DND-41 (cell line): ENCODE data around the gene CD72.
"Not testable (repeated sequence)": the region's sequence is repeated elsewhere in the genome, so short reads cannot be mapped to it uniquely, and the experiment has no call there.

Experiments used
- ATAC-seq: fragments of 200-7000 bp; cut with Tn5 transposase; 3 replicates; pipeline ENCODE4 v1.9.1; 2021; ENCODE audit warnings: low read depth; ENCODE audit not compliant: insufficient read depth
- DNase-seq: peaks from one replicate; pipeline ENCODE4 v3.0.0-alpha.2; 2020
- H2AFZ ChIP-seq: 2 replicates; pipeline ENCODE4 v1.6.0; 2012; ENCODE audit warnings: low read depth, low read length
- H3K27ac ChIP-seq: 2 replicates; pipeline ENCODE4 v1.5.1; 2012; ENCODE audit warnings: low read length, inconsistent platforms
- H3K27me3 ChIP-seq: fragments of 200-600 bp; sonication (generic); 2 replicates; pipeline ENCODE4 v1.6.0; 2012; ENCODE audit warnings: low read length, mild to moderate bottlenecking, inconsistent platforms; ENCODE audit not compliant: insufficient read depth, poor library complexity
- H3K36me3 ChIP-seq: 2 replicates; pipeline ENCODE4 v1.5.1; 2012; ENCODE audit warnings: low read length, inconsistent platforms; ENCODE audit not compliant: insufficient read depth
- H3K4me1 ChIP-seq: 2 replicates; pipeline ENCODE4 v1.5.1; 2012; ENCODE audit warnings: mild to moderate bottlenecking, low read length; ENCODE audit not compliant: insufficient read depth
- H3K4me2 ChIP-seq: 2 replicates; pipeline ENCODE4 v1.6.0; 2012; ENCODE audit warnings: mild to moderate bottlenecking, moderate library complexity, low read length, inconsistent platforms; ENCODE audit not compliant: insufficient read depth
- H3K4me3 ChIP-seq, 2 experiments: fragments of 200-600 bp in 1 of 2; shearing (Covaris generic) in 1 of 2; 2 replicates each; pipeline ENCODE4 v1.5.1; 2012 to 2016; ENCODE audit warnings: inconsistent platforms in 2 of 2, low read length in 2 of 2, mild to moderate bottlenecking in 2 of 2, low read depth in 1 of 2, moderate library complexity in 1 of 2
- H3K79me2 ChIP-seq: 2 replicates; pipeline ENCODE4 v1.6.0; 2012; ENCODE audit warnings: low read length, inconsistent platforms; ENCODE audit not compliant: insufficient read depth
- H3K9ac ChIP-seq: 2 replicates; pipeline ENCODE4 v1.6.0; 2012; ENCODE audit warnings: low read depth, mild to moderate bottlenecking, inconsistent platforms, low read length, moderate library complexity
- H3K9me3 ChIP-seq: 2 replicates; pipeline ENCODE4 v1.5.1; 2012; ENCODE audit warnings: low read length, moderate library complexity, mild to moderate bottlenecking, inconsistent platforms; ENCODE audit not compliant: insufficient read depth, severe bottlenecking
- H4K20me1 ChIP-seq: 2 replicates; pipeline ENCODE4 v1.6.0; 2012; ENCODE audit warnings: low read length; ENCODE audit not compliant: insufficient read depth
- EZH2 ChIP-seq: IDR thresholded peaks from 3 replicates; pipeline ENCODE4 v1.6.1; 2012; ENCODE audit warnings: borderline replicate concordance, low read depth, mild to moderate bottlenecking, moderate library complexity, low read length, inconsistent platforms; ENCODE audit not compliant: severe bottlenecking
- TF ChIP-seq, protein P1 (sequence below): IDR thresholded peaks from 2 replicates; pipeline ENCODE4 v1.5.1; 2012; ENCODE audit warnings: borderline replicate concordance, low read length, moderate library complexity, mild to moderate bottlenecking; ENCODE audit not compliant: poor library complexity, severe bottlenecking; ENCODE audit errors: extremely low read depth

CD72 gene

DNA sequence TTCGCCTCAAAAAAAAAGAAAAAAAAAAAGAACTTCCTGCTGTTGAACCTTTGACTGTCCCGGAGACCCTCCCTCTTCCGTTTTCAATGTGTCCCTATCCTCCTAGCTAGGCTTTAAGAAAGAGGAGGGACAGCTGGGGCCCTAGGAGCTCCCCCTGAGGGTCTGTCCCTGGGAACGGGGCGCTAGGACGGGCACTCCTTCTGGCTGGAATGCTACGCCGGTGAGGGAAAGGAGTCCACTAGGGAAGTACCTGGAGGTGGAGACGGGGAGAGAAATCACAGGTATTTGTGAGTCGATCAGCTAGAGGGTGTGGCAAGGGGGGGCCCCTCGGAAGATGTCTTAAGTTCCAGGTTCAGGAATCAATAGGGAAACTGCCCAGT lies 27.9 kb upstream of the CD72 start:
- Histone ChIP-seq H3K27me3 (no peaks in the 10 kb centered on the region), H3K36me3 (peaks cover 30% of the 10 kb centered on the region; the same call in 1 of the 2 replicates), H3K4me2 (peak overlapping the region; percentile 79), H3K27ac (peak overlapping the region; percentile 100), H3K9me3 (no peaks in the 10 kb centered on the region), H2AFZ (peak overlapping the region; percentile 85), H3K9ac (peak overlapping the region; percentile 95), H3K79me2 (peaks cover 52% of the 10 kb centered on the region), H3K4me3 (peak overlapping the region; percentile 91 to 94), H3K4me1 (peaks cover 72% of the 10 kb centered on the region), H4K20me1 (no peaks in the 10 kb centered on the region)
- TF ChIP-seq, protein P1, sequence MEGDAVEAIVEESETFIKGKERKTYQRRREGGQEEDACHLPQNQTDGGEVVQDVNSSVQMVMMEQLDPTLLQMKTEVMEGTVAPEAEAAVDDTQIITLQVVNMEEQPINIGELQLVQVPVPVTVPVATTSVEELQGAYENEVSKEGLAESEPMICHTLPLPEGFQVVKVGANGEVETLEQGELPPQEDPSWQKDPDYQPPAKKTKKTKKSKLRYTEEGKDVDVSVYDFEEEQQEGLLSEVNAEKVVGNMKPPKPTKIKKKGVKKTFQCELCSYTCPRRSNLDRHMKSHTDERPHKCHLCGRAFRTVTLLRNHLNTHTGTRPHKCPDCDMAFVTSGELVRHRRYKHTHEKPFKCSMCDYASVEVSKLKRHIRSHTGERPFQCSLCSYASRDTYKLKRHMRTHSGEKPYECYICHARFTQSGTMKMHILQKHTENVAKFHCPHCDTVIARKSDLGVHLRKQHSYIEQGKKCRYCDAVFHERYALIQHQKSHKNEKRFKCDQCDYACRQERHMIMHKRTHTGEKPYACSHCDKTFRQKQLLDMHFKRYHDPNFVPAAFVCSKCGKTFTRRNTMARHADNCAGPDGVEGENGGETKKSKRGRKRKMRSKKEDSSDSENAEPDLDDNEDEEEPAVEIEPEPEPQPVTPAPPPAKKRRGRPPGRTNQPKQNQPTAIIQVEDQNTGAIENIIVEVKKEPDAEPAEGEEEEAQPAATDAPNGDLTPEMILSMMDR, result no peak
- TF ChIP-seq EZH2, result no peak
- ATAC-seq (peak; percentile 19), DNase-seq (peak; percentile 70)

DNA sequence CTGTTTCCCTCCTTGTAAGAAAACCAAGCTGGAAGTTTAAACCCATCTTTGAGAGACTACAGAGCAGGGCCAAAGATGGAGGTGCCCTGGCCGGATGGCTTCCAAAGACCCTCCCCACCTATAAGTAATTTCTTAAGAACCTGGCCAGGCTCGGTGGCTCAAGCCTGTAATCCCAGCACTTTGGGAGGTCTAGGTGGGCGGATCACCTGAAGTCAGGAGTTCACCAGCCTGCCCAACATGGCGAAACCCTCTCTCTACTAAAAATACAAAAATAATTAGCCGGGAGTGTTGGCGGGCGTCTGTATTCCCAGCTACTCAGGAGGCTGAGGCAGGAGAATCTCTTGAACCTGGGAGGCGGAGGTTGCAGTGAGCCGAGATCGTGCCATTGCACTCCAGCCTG lies 27.5 kb upstream of the CD72 start:
- not testable (repeated sequence) for H3K9me3 ChIP-seq, H4K20me1 ChIP-seq, H3K27me3 ChIP-seq, ATAC-seq
- Histone ChIP-seq H3K4me2 (peak overlapping the region; percentile 79), H3K4me3 (peak overlapping the region; percentile 91 to 94; a peak in 3 of 4 replicates), H3K79me2 (peaks cover 48% of the 10 kb centered on the region), H3K4me1 (peaks cover 67% of the 10 kb centered on the region), H3K36me3 (peaks cover 33% of the 10 kb centered on the region; the same call in 1 of the 2 replicates), H3K9ac (peak overlapping the region; percentile 95), H3K27ac (peak overlapping the region; percentile 100), H2AFZ (peak overlapping the region; percentile 85)
- peak; percentile 25 for DNase-seq

DNA sequence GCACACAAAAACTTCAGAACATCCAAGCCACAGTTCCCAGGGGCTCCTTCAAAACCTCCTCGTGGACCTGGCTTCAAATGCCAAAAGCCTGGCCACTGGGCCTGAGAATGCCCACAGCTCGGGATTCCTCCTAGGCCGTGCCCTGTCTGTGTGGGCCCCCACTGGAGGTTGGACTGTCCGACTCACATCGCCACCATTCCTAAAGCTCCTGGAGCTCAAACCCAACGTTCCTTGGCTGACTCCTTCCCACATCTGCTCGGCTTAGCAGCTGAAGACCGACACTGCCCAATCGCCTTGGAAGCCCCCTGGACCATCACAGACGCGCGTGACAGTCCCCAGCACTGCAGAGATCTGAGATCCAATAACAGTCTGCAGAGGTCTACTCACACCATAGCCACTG lies 24.8 kb upstream of the CD72 start:
- no peak overlapping the region for H3K9ac ChIP-seq
- H3K79me2 ChIP-seq, result peaks cover 26% of the 10 kb centered on the region
- H3K9me3 ChIP-seq, result no peaks in the 10 kb centered on the region
- ATAC-seq, result no peak
- H3K4me2 ChIP-seq, result no peak overlapping the region
- no peak overlapping the region for H3K4me3 ChIP-seq
- peaks cover 14% of the 10 kb centered on the region; the same call in 1 of the 2 replicates for H3K36me3 ChIP-seq
- peaks cover 58% of the 10 kb centered on the region for H3K4me1 ChIP-seq
- H2AFZ ChIP-seq, result no peak overlapping the region
- no peak overlapping the region; the same call in 1 of the 2 replicates for H3K27ac ChIP-seq
- DNase-seq, result no peak
- no peaks in the 10 kb centered on the region for H4K20me1 ChIP-seq
- TF ChIP-seq, protein P1, result no peak
- TF ChIP-seq EZH2, result no peak
- no peaks in the 10 kb centered on the region for H3K27me3 ChIP-seq

DNA sequence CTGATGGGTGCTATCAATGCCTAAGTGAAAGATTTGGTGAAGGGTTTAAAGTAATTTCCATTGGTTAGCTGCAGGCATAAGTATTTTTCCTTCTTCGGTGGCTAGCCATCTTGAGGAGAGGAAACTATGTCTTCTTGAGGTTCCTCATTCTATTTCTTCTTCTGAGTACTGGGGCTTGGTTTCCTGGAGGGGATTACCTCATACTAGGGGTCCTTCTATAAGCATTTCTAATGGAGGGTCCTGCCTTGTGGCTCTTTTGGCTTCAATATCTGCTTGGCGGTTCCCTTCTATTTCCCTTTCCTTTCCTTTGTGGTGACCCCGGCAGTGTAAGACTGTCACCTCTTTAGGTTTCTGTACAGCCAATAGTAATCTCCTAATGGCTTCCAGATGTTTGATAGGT lies 23.3 kb upstream of the CD72 start:
- H3K27me3 ChIP-seq, H4K20me1 ChIP-seq, H3K27ac ChIP-seq, H2AFZ ChIP-seq, H3K4me2 ChIP-seq, DNase-seq, H3K9ac ChIP-seq, H3K9me3 ChIP-seq, ATAC-seq, H3K4me3 ChIP-seq: not testable (repeated sequence)
- Histone ChIP-seq H3K4me1 (peaks cover 47% of the 10 kb centered on the region), H3K36me3 (peaks cover 14% of the 10 kb centered on the region; the same call in 1 of the 2 replicates), H3K79me2 (peaks cover 26% of the 10 kb centered on the region)

DNA sequence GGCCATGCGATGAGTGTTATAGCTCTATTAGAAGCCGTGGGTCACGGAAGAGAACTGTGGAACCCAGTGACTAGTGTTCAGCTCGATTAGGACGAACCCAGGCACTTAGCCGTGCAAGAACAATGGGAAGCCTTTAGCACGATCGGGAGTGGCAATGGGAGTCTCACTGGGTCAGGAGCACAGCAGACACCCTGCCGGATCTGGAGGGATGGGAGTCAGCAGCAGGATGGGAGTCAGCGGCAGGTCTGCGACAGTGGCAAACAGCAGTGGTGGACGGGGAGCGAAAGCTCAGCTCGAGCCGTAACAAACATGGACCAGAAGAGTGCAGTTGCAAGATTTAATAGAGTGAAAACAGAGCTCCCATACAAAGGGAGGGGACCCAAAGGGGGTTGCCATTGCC lies 22.2 kb upstream of the CD72 start:
- H3K9me3 ChIP-seq, H3K27me3 ChIP-seq, H3K27ac ChIP-seq, H2AFZ ChIP-seq, ATAC-seq, H3K4me2 ChIP-seq, DNase-seq, H4K20me1 ChIP-seq, H3K4me3 ChIP-seq, H3K9ac ChIP-seq: not testable (repeated sequence)
- Histone ChIP-seq H3K4me1 (peaks cover 49% of the 10 kb centered on the region), H3K36me3 (peaks cover 14% of the 10 kb centered on the region; the same call in 1 of the 2 replicates), H3K79me2 (peaks cover 22% of the 10 kb centered on the region)
